ENCODE data around the gene FA2H. TPM values are rescaled to one million over a fixed set of nuclear protein-coding genes. Genes with fewer than 3 reads are reported as not detected.

FA2H gene
- total RNA-seq, 3 donors from 2014 or later, result 0.33 to 1.8 TPM; not detected in 1

DNA sequence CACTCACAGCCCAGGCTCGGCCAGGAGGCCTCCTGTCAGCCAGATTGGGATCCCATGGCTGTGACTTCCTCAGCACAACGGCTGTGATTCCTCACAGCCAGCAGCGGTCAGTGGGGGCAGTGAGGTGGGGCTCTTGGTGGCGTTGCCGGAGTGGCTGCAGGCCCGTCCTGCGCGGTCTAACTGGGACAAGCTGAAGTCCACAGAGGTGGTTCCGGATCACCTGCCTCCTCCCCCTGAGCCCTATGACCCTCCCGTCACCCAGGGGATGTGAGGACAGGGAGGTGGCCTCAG, 39.5 kb downstream of the FA2H start:
- peaks cover 0 to 3% of the 10 kb centered on the region in 2 donors for H3K4me1 ChIP-seq
- DNase-seq (ENCODE audit: low spot score in 2 of 2), result no peak
- H3K27me3 ChIP-seq, result no peaks in the 10 kb centered on the region
- no peaks in the 10 kb centered on the region for H3K9me3 ChIP-seq
- H3K36me3 ChIP-seq, result no peaks in the 10 kb centered on the region
- intact Hi-C loops (cut with DNase I; ENCODE audit: low total_unique reads), result loop anchor here (10.0 kb wide), 1 partner anchor 600 kb away; no protein-coding TSS in a partner anchor
- TF ChIP-seq POLR2AphosphoS5 (IDR thresholded peaks at IDR 0.05), result no peak
- TF ChIP-seq POLR2A (IDR thresholded peaks at IDR 0.05), result no peak
- TF ChIP-seq, protein P1, sequence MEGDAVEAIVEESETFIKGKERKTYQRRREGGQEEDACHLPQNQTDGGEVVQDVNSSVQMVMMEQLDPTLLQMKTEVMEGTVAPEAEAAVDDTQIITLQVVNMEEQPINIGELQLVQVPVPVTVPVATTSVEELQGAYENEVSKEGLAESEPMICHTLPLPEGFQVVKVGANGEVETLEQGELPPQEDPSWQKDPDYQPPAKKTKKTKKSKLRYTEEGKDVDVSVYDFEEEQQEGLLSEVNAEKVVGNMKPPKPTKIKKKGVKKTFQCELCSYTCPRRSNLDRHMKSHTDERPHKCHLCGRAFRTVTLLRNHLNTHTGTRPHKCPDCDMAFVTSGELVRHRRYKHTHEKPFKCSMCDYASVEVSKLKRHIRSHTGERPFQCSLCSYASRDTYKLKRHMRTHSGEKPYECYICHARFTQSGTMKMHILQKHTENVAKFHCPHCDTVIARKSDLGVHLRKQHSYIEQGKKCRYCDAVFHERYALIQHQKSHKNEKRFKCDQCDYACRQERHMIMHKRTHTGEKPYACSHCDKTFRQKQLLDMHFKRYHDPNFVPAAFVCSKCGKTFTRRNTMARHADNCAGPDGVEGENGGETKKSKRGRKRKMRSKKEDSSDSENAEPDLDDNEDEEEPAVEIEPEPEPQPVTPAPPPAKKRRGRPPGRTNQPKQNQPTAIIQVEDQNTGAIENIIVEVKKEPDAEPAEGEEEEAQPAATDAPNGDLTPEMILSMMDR (IDR thresholded peaks at IDR 0.05), result no peak
- no peak overlapping the region for H3K4me3 ChIP-seq
- H3K27ac ChIP-seq, result no peak overlapping the region

DNA sequence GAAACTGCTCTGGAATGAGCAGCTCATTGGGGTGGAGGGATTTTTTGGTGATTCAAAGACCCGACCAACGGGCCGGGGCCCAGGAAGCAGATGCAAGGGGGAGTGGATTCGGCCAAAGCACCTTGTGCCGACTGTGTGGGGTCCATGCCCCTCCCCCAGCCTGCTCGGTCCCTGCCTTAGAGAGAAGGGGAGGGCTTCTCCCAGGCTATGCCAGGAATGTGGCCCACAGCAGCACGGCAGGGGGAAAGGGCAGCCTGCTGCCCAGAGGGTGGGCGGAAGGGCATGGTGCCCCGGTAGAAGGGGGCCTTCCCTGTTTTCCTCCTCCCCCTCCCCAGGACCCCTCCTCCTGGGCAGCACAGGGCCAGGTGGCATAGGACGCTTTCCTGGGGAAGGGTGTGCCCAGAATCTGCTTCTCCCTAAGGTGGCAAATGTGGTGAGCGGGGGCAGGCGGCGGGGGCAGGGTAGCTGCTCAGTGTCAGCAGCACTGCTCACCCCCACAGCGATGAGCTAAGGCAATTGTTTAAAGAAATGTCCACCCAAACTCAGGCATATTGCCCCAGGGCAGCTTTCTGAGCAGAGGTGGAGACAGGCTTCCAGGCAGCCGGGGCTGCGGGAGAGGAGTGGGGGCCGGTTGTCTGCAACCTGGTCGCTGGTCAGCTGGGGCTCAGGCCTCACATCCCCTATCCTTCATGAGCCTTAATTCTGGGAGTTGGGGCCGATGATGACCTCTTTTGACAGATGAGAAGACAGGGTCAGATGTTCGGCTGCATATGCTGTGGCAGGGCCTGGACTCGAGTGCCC, 40.1 kb downstream of the FA2H start:
- intact Hi-C loops (cut with DNase I; ENCODE audit: low total_unique reads), result loop anchor here (10.0 kb wide), 1 partner anchor 600 kb away; no protein-coding TSS in a partner anchor
- TF ChIP-seq, protein P1 (IDR thresholded peaks at IDR 0.05), result no peak
- TF ChIP-seq POLR2A (IDR thresholded peaks at IDR 0.05), result no peak
- no peak for TF ChIP-seq POLR2AphosphoS5 (IDR thresholded peaks at IDR 0.05)
- H3K27ac ChIP-seq, result no peak overlapping the region

DNA sequence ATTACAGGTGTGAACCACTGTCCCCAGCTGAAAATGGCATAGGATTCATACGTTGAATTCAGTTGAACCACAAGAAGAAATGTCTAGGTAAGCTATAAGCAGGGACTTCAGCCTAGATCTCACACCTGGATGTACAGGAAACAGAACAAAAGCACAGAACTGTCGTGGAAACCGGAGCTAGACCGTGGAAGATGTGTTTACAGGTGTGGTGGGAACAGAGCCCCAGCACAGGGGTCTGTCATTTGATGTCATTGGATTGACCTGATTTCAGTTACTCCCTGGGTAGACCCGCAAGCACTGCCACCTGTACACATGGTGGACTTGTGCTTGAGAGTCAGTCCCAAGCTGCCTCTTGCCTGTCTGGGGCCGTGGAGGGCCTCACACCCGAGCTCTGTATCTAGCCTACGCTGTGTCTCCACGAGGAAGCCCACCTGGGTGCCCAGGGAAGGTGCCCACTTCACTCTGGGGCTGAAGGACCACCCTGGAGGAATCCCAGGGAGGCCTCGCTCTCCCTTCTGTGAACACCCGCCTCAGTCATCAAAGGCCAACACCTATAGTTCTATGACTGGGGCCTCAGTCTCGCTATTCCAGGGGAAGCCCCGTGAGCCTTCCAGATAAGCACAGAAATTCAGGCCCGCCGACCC, 41.8 kb downstream of the FA2H start:
- H3K36me3 ChIP-seq, result no peaks in the 10 kb centered on the region
- TF ChIP-seq POLR2AphosphoS5 (IDR thresholded peaks at IDR 0.05) (no peak), POLR2A (IDR thresholded peaks at IDR 0.05) (no peak)
- TF ChIP-seq, protein P1 (IDR thresholded peaks at IDR 0.05), result no peak
- H3K27me3 ChIP-seq, result no peaks in the 10 kb centered on the region
- intact Hi-C loops (cut with DNase I; ENCODE audit: low total_unique reads), result loop anchor here (10.0 kb wide), 1 partner anchor 598 kb away; no protein-coding TSS in a partner anchor
- H3K4me1 ChIP-seq, result peaks cover 0 to 11% of the 10 kb centered on the region in 2 donors
- DNase-seq (ENCODE audit: low spot score in 2 of 2), result no peak
- H3K9me3 ChIP-seq, result no peaks in the 10 kb centered on the region
- no peak overlapping the region for H3K27ac ChIP-seq
- H3K4me3 ChIP-seq, result no peak overlapping the region

More for the DNA sequence above, 40.1 kb downstream of the FA2H start:
- no peak for DNase-seq (ENCODE audit: low spot score in 2 of 2)
- Histone ChIP-seq H3K36me3 (no peaks in the 10 kb centered on the region), H3K4me3 (no peak overlapping the region), H3K27me3 (no peaks in the 10 kb centered on the region), H3K4me1 (peaks cover 0 to 9% of the 10 kb centered on the region in 2 donors), H3K9me3 (no peaks in the 10 kb centered on the region)

GRCh38 chr16:74731853-74732477, 42.7 kb downstream of the FA2H start:
- no peaks in the 10 kb centered on the region for H3K27me3 ChIP-seq
- H3K27ac ChIP-seq, result peak overlapping the region in 1 of 2 donors; percentile 70

More at GRCh38 chr16:74731853-74732477, 42.7 kb downstream of the FA2H start:
- Histone ChIP-seq H3K4me3 (no peak overlapping the region), H3K9me3 (peaks cover 3 to 4% of the 10 kb centered on the region in 2 donors), H3K4me1 (peaks cover 0 to 11% of the 10 kb centered on the region in 2 donors), H3K36me3 (no peaks in the 10 kb centered on the region)
- TF ChIP-seq POLR2AphosphoS5 (IDR thresholded peaks at IDR 0.05), result no peak
- TF ChIP-seq, protein P1 (IDR thresholded peaks at IDR 0.05), result no peak
- DNase-seq (ENCODE audit: low spot score in 2 of 2), result no peak
- intact Hi-C loops (cut with DNase I; ENCODE audit: low total_unique reads), result loop anchor here (10.0 kb wide), 1 partner anchor 597 kb away; no protein-coding TSS in a partner anchor
